HG02884 (cell line): ENCODE results near the gene ROR1.
"Not testable (repeated sequence)": the region's sequence is repeated elsewhere in the genome, so short reads cannot be mapped to it uniquely, and the experiment has no call there.

Experiments
- ATAC-seq: cut with Tn5 transposase; IDR thresholded peaks from one replicate; pipeline ENCODE4 v1.9.1; 2021; ENCODE audit warnings: mild to moderate bottlenecking, moderate library complexity; ENCODE audit not compliant: unreplicated experiment

The ROR1 gene

GRCh38 chr1:63819795-63820194 lies 46.0 kb downstream of the ROR1 start:
- ATAC-seq: no peak

- ATAC-seq: no peak
Observed at GRCh38 chr1:63821091-63822005, 47.5 kb downstream of the ROR1 start.

- ATAC-seq: no peak
Observed at GRCh38 chr1:63822540-63822939, 48.7 kb downstream of the ROR1 start.

GRCh38 chr1:63824451-63824850 lies 50.6 kb downstream of the ROR1 start:
- no peak for ATAC-seq

GRCh38 chr1:63825111-63825510 lies 51.3 kb downstream of the ROR1 start:
- no peak for ATAC-seq

GRCh38 chr1:63826246-63826861 lies 52.5 kb downstream of the ROR1 start:
- ATAC-seq: not testable (repeated sequence)

GRCh38 chr1:63827411-63828321 lies 53.8 kb downstream of the ROR1 start:
- ATAC-seq: no peak

GRCh38 chr1:63828322-63829044 lies 54.7 kb downstream of the ROR1 start:
- peak; percentile 94 for ATAC-seq

GRCh38 chr1:63829349-63830327 lies 55.8 kb downstream of the ROR1 start:
- ATAC-seq: no peak

GRCh38 chr1:63831409-63831808 lies 57.6 kb downstream of the ROR1 start:
- no peak for ATAC-seq

- no peak for ATAC-seq
Observed at GRCh38 chr1:63833363-63834119, 59.7 kb downstream of the ROR1 start.

- no peak for ATAC-seq
Observed at GRCh38 chr1:63835128-63835527, 61.3 kb downstream of the ROR1 start.

GRCh38 chr1:63836374-63836773 lies 62.6 kb downstream of the ROR1 start:
- ATAC-seq: peak; percentile 6

- peak; percentile 47 for ATAC-seq
Observed at GRCh38 chr1:63836830-63837229, 63.0 kb downstream of the ROR1 start.

- ATAC-seq: no peak
Observed at GRCh38 chr1:63843010-63843409, 69.2 kb downstream of the ROR1 start.

- ATAC-seq: no peak
Observed at GRCh38 chr1:63843884-63844283, 70.1 kb downstream of the ROR1 start.

GRCh38 chr1:63845346-63845745 lies 71.5 kb downstream of the ROR1 start:
- ATAC-seq: no peak

GRCh38 chr1:63847308-63847910 lies 73.6 kb downstream of the ROR1 start:
- no peak for ATAC-seq
